ENCODE measurements around the gene ADGRV1.

ADGRV1 gene

DNA sequence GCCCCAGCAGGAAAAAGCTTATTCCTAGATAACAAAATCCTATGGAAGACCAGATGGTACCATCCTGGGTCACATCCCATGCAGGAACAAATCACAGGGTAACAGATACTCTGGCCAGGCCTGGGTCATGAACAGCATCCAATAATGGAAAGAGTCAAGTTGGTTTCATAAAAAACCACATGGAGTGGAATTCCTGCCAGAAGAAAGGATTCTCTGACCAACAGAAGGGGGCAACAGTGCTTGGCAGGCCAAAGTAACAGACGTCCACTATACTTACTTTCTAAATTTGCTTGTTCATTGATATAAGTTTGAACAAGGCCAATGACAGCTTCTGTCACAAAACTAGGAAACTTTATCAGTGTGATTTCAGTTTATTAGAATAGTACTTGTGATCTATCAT is 551.0 kb downstream of the ADGRV1 start:
- H3K4me3 ChIP-seq (ENCODE audit: insufficient read depth, low read depth, low read length, poor library complexity, severe bottlenecking), result no peak overlapping the region
- no peaks in the 10 kb centered on the region for H3K27me3 ChIP-seq (replicated peaks; ENCODE audit: control insufficient read depth, insufficient read depth, low read length, poor library complexity, severe bottlenecking)
- no peak overlapping the region for H3K27ac ChIP-seq (ENCODE audit: insufficient read depth, low read length, poor library complexity, severe bottlenecking)
- no peaks in the 10 kb centered on the region for H3K9me3 ChIP-seq (ENCODE audit: control insufficient read depth, low read length)
- no peaks in the 10 kb centered on the region for H3K36me3 ChIP-seq (ENCODE audit: control insufficient read depth, insufficient read depth, low read length)
- DNase-seq, result no peak
- no peaks in the 10 kb centered on the region for H3K4me1 ChIP-seq (ENCODE audit: control insufficient read depth, insufficient read depth, low read length, poor library complexity, severe bottlenecking)

DNA sequence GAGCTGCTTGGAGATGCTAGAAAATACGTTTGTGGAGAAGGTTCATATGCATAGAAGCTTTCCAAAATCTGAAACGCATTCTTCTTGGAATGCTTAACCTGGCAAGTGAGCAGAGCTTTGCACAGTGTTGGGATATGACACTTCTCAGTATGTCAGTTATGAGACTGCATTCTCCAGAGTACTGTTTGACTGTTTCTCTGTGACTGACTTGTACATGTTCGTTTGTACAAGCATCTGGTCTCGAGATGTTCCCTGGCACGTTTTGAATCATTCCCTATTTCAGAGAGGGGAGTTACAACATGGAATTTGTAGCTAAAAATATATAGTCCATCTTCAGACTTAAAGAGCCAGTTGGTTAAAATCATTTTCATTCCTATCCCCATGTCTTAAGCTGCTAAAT is 552.1 kb downstream of the ADGRV1 start:
- Histone ChIP-seq H3K27me3 (replicated peaks; ENCODE audit: control insufficient read depth, insufficient read depth, low read length, poor library complexity, severe bottlenecking) (no peaks in the 10 kb centered on the region), H3K4me3 (ENCODE audit: insufficient read depth, low read depth, low read length, poor library complexity, severe bottlenecking) (no peak overlapping the region), H3K36me3 (ENCODE audit: control insufficient read depth, insufficient read depth, low read length) (no peaks in the 10 kb centered on the region), H3K27ac (ENCODE audit: insufficient read depth, low read length, poor library complexity, severe bottlenecking) (no peak overlapping the region), H3K4me1 (ENCODE audit: control insufficient read depth, insufficient read depth, low read length, poor library complexity, severe bottlenecking) (no peaks in the 10 kb centered on the region), H3K9me3 (ENCODE audit: control insufficient read depth, low read length) (no peaks in the 10 kb centered on the region)
- DNase-seq, result no peak

DNA sequence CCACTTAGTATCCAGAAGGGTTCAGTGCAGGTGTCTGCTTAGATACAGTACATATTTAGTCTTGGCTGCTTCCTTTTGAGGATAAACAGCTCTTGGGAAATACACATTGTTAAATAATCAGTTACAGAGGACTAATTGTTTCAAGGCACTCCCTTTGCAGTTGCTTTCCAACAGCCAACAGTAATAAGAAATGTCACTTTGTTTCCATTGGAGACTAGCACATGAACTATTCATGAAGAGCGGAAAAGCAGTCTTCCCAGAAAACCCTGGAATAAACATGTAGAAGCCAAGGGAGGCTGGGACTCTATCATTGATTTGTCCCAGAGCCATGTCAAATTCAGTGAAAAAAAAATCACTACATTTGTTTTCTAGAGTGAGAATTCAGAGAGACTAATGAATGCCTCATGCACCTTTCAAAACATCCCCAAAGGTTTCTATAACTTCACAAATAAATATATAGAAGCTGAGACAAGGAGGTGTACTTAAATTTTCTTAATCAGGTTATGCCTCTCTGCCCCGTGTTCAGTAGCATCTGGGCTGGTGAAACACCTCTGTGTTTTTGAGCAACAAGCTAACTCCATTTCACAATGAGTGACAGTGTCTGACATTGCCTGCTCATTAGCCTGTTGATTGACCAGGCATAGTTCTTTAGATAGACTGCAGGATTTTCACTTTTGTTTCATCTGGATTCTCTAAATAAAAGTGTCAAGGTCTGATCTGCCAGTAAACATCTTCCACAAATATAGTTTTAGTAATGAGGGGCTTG is 553.1 kb downstream of the ADGRV1 start:
- Histone ChIP-seq H3K27me3 (replicated peaks; ENCODE audit: control insufficient read depth, insufficient read depth, low read length, poor library complexity, severe bottlenecking) (no peaks in the 10 kb centered on the region), H3K9me3 (ENCODE audit: control insufficient read depth, low read length) (no peaks in the 10 kb centered on the region), H3K4me3 (ENCODE audit: insufficient read depth, low read depth, low read length, poor library complexity, severe bottlenecking) (no peak overlapping the region), H3K36me3 (ENCODE audit: control insufficient read depth, insufficient read depth, low read length) (no peaks in the 10 kb centered on the region), H3K4me1 (ENCODE audit: control insufficient read depth, insufficient read depth, low read length, poor library complexity, severe bottlenecking) (no peaks in the 10 kb centered on the region), H3K27ac (ENCODE audit: insufficient read depth, low read length, poor library complexity, severe bottlenecking) (no peak overlapping the region)
- no peak for DNase-seq

DNA sequence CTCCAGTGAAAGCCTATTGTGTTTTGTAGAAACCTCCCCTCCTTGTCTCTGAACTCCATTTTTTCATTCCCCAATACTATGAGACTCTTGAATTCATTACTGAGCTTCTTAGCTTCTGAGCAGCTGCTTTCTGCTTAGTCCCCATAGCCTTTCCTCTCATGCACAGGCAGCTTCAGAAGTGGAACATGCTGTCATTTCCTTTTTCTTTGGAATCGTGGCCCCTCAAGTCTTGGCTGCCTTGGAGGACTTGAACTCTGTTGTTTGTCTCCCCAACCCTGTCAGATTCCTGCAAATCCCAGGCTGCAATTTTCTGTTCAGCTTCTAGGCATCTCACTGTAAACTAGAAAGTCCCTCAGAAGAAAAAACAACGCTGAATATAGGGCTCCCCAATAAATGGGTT is 556.1 kb downstream of the ADGRV1 start:
- no peaks in the 10 kb centered on the region for H3K9me3 ChIP-seq (ENCODE audit: control insufficient read depth, low read length)
- H3K27ac ChIP-seq (ENCODE audit: insufficient read depth, low read length, poor library complexity, severe bottlenecking), result no peak overlapping the region
- H3K27me3 ChIP-seq (replicated peaks; ENCODE audit: control insufficient read depth, insufficient read depth, low read length, poor library complexity, severe bottlenecking), result no peaks in the 10 kb centered on the region
- no peak overlapping the region for H3K4me3 ChIP-seq (ENCODE audit: insufficient read depth, low read depth, low read length, poor library complexity, severe bottlenecking)
- DNase-seq, result no peak
- H3K36me3 ChIP-seq (ENCODE audit: control insufficient read depth, insufficient read depth, low read length), result no peaks in the 10 kb centered on the region
- H3K4me1 ChIP-seq (ENCODE audit: control insufficient read depth, insufficient read depth, low read length, poor library complexity, severe bottlenecking), result no peaks in the 10 kb centered on the region

DNA sequence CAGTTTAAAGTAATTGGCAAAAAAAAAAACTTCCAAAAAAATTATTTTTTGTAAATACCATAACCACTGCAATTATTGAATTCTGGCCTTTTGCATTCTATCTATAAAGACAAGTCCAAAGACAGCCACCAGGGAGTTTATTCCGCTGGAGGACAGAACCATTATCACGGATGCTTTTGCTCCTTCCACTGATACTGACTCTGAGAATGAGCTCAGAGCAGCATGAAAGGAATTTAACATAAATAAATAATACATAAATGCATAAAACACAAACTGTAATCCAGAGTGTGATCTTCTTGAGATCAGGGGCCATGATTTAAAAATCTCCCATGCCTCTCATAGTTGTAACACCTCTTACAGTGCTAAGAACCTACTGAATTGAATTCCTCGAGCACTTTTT is 559.8 kb downstream of the ADGRV1 start:
- DNase-seq, result no peak
- no peaks in the 10 kb centered on the region for H3K9me3 ChIP-seq (ENCODE audit: control insufficient read depth, low read length)
- H3K27ac ChIP-seq (ENCODE audit: insufficient read depth, low read length, poor library complexity, severe bottlenecking), result no peak overlapping the region
- H3K4me1 ChIP-seq (ENCODE audit: control insufficient read depth, insufficient read depth, low read length, poor library complexity, severe bottlenecking), result no peaks in the 10 kb centered on the region
- H3K36me3 ChIP-seq (ENCODE audit: control insufficient read depth, insufficient read depth, low read length), result no peaks in the 10 kb centered on the region
- H3K27me3 ChIP-seq (replicated peaks; ENCODE audit: control insufficient read depth, insufficient read depth, low read length, poor library complexity, severe bottlenecking), result no peaks in the 10 kb centered on the region
- no peak overlapping the region for H3K4me3 ChIP-seq (ENCODE audit: insufficient read depth, low read depth, low read length, poor library complexity, severe bottlenecking)

DNA sequence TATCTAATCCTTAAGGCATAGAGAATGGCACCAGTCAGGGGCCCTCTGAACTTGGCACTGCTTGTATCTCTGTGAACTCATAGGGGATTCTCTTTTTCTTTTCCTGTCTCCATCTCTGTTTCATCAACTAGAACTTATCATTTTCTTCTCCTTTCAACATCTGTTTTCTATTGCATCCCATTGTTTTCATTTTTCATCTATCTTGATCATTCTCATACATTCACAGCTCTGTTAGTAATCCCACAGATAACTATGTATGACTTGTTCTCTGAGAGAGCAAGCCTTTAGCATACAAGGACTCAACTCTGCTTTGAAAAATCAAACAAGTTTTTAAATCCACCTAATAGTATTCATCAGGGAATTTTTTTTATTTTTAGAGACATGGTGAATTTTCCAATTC is 560.2 kb downstream of the ADGRV1 start:
- H3K4me3 ChIP-seq (ENCODE audit: insufficient read depth, low read depth, low read length, poor library complexity, severe bottlenecking), result no peak overlapping the region
- no peaks in the 10 kb centered on the region for H3K27me3 ChIP-seq (replicated peaks; ENCODE audit: control insufficient read depth, insufficient read depth, low read length, poor library complexity, severe bottlenecking)
- no peaks in the 10 kb centered on the region for H3K36me3 ChIP-seq (ENCODE audit: control insufficient read depth, insufficient read depth, low read length)
- H3K4me1 ChIP-seq (ENCODE audit: control insufficient read depth, insufficient read depth, low read length, poor library complexity, severe bottlenecking), result no peaks in the 10 kb centered on the region
- no peaks in the 10 kb centered on the region for H3K9me3 ChIP-seq (ENCODE audit: control insufficient read depth, low read length)
- DNase-seq, result no peak
- H3K27ac ChIP-seq (ENCODE audit: insufficient read depth, low read length, poor library complexity, severe bottlenecking), result no peak overlapping the region

DNA sequence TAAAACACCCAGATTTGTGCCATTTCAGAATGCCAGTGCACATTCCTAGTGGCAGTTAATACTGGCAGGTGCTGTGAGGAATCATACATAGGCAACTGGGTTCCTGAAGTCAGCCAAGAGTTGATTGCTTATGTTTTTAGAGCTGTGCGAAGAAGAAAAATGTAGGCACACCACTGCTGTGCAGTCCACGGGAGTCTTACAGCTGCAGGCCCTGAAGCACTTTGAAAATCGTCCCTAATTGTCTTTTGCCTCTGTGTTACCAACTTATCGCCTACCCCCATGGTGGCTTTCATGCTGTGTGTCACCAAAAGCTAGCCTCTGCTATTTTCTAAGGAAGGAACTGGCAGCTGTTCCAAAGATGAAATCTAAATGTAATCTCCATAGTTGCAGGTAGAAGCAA is 560.6 kb downstream of the ADGRV1 start:
- no peaks in the 10 kb centered on the region for H3K27me3 ChIP-seq (replicated peaks; ENCODE audit: control insufficient read depth, insufficient read depth, low read length, poor library complexity, severe bottlenecking)
- H3K27ac ChIP-seq (ENCODE audit: insufficient read depth, low read length, poor library complexity, severe bottlenecking), result no peak overlapping the region
- H3K9me3 ChIP-seq (ENCODE audit: control insufficient read depth, low read length), result no peaks in the 10 kb centered on the region
- DNase-seq, result no peak
- H3K4me3 ChIP-seq (ENCODE audit: insufficient read depth, low read depth, low read length, poor library complexity, severe bottlenecking), result no peak overlapping the region
- no peaks in the 10 kb centered on the region for H3K36me3 ChIP-seq (ENCODE audit: control insufficient read depth, insufficient read depth, low read length)
- H3K4me1 ChIP-seq (ENCODE audit: control insufficient read depth, insufficient read depth, low read length, poor library complexity, severe bottlenecking), result no peaks in the 10 kb centered on the region

DNA sequence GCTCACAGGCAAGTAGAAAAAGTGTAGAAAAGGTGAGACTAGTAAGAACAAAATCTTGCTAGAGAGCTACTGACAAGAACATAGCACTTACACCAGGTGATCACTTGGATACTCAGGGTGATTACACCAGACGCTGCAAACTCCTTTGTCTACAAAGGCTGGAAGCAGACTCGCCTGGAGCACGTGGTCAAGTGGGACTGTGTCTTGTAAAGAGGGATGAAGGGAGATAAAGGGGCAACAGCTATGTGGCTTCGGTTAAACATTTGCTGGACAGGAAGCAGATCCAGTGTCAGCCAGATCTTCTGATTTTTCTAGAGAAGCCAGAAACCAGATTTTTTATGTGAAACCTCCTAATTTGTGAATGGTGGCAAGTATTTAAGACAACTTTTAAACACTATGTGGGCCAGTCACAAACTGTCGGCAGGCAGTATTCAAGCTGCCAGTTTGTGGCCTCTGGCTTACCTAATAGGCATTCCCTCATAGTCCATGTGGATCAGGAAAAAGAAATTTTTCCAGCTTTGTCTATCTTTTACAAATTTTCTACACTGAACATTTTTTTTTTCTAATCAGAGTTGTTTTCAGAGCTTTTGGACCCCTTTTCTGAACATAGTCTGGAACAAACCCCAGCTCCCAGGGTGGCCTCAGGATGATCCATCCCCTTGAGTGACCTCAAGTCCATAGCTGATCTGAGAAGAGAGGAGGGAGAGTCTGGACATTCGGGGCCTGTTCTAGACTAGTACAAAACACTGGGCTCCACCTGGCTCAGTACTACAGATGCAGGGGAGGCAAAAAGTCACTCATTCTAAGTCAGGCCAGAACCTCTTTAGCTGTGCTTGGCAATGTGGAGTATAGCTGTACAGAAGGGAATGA is 561.6 kb downstream of the ADGRV1 start:
- Histone ChIP-seq H3K9me3 (ENCODE audit: control insufficient read depth, low read length) (no peaks in the 10 kb centered on the region), H3K4me1 (ENCODE audit: control insufficient read depth, insufficient read depth, low read length, poor library complexity, severe bottlenecking) (no peaks in the 10 kb centered on the region), H3K4me3 (ENCODE audit: insufficient read depth, low read depth, low read length, poor library complexity, severe bottlenecking) (no peak overlapping the region), H3K27me3 (replicated peaks; ENCODE audit: control insufficient read depth, insufficient read depth, low read length, poor library complexity, severe bottlenecking) (no peaks in the 10 kb centered on the region), H3K27ac (ENCODE audit: insufficient read depth, low read length, poor library complexity, severe bottlenecking) (no peak overlapping the region), H3K36me3 (ENCODE audit: control insufficient read depth, insufficient read depth, low read length) (no peaks in the 10 kb centered on the region)
- DNase-seq, result no peak

DNA sequence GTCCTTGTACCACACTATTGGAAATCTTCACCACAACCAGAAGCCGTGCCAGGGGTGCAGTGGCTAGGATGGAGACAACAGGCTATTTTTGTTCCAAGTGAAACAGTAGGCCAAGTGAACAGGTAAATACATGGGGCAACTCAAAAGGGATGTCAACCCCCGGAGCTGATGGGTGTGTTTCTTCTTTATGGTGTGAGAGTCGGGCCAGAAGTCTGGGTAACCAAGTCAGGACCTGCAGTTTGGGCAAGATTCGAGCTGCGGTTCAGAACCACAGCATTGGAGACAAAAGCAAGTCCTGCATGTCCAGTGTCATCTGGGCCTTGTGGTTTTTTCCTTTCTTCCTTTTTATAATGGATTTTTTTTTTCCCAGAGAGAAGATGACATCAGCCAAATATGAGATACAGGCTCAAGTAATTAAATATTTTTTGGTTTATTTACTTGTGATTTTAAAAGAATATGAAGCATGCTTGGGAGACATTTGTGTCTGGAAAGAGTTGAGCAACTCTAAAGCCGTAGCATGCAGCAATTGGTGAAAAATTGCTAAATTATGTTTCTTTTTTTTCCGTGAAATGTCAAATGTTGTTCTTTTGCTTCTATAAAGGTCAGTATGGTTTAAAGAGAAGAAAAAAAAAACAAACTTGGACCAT is 562.9 kb downstream of the ADGRV1 start:
- Histone ChIP-seq H3K36me3 (ENCODE audit: control insufficient read depth, insufficient read depth, low read length) (no peaks in the 10 kb centered on the region), H3K27me3 (replicated peaks; ENCODE audit: control insufficient read depth, insufficient read depth, low read length, poor library complexity, severe bottlenecking) (no peaks in the 10 kb centered on the region), H3K9me3 (ENCODE audit: control insufficient read depth, low read length) (no peaks in the 10 kb centered on the region), H3K4me3 (ENCODE audit: insufficient read depth, low read depth, low read length, poor library complexity, severe bottlenecking) (no peak overlapping the region), H3K4me1 (ENCODE audit: control insufficient read depth, insufficient read depth, low read length, poor library complexity, severe bottlenecking) (no peaks in the 10 kb centered on the region), H3K27ac (ENCODE audit: insufficient read depth, low read length, poor library complexity, severe bottlenecking) (no peak overlapping the region)
- DNase-seq, result no peak

DNA sequence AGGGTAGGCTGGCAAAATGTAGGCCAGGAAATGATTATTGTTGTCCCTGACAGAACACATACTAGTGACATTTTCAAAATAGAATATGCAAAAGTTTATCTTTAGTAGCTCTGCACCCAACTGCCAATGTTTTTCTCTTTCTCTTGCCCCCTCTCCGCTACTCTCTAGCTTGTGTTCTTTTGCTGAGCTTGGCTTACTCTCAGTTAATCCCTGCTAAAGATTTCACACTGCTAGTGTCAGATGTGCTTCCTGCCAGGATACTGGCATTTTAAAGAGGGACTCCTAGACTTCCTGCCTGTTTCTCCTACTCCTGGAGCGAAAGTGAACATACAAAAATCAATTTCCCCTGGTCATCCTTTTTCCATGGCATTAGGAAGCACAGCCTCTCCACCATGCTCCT is 564.1 kb downstream of the ADGRV1 start:
- Histone ChIP-seq H3K9me3 (ENCODE audit: control insufficient read depth, low read length) (no peaks in the 10 kb centered on the region), H3K27me3 (replicated peaks; ENCODE audit: control insufficient read depth, insufficient read depth, low read length, poor library complexity, severe bottlenecking) (no peaks in the 10 kb centered on the region), H3K4me3 (ENCODE audit: insufficient read depth, low read depth, low read length, poor library complexity, severe bottlenecking) (no peak overlapping the region), H3K4me1 (ENCODE audit: control insufficient read depth, insufficient read depth, low read length, poor library complexity, severe bottlenecking) (no peaks in the 10 kb centered on the region), H3K27ac (ENCODE audit: insufficient read depth, low read length, poor library complexity, severe bottlenecking) (no peak overlapping the region), H3K36me3 (ENCODE audit: control insufficient read depth, insufficient read depth, low read length) (no peaks in the 10 kb centered on the region)
- no peak for DNase-seq
